SK-N-MC (cell line): Measurements from ENCODE around the gene CCDC17.

Experiments used
- EZH2 ChIP-seq: fragments of 200-600 bp; sonication (generic); IDR thresholded peaks from one replicate; pipeline ENCODE4 v1.6.1; 2017; ENCODE audit warnings: antibody characterized with exemption
- POLR2AphosphoS5 ChIP-seq: IDR thresholded peaks from 2 replicates; pipeline ENCODE4 v1.6.1; 2012; ENCODE audit warnings: mild to moderate bottlenecking, low read depth, low read length, borderline replicate concordance

DNA sequence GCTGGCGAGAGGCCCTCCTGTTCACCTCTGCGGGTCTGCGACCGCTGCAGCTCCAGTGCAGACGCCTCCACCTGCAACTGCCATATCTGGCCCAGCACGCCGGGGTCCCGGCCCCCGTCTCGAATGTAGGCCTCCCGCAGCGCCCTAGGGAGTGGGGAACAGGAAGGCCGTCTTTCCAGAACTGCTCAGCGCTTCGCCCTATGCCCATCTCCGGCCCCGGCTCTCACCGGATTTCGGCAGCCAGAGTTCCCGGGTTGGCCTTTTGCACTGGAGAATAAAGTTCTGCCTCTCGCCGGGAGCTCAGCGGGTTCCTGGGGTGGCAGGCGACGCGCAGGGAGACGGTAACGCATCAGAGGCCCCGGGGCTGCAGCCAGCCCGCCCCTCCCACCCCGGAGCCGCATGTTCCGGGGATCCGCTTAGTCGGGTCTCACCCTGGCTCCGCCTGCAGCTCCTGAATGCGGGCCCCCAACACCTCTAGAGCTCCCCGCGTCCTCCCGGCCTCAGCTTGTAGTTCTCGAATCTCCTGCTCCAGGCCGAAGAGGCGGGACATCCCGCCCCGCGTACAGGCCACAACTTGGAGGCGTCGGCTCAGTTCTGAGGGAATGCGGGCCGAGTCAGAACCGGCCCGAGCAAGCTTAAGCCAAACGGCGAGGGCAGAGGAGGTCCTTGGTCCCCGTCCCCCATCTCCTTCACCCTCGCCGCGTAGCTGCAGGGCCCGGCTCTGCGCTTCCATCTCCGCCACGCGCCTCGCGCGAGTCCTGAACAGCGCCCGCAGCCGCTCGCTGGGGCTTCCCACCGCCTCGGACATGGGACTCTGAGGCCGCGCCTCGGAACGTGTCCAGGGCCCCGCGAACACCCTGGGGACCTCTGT, 1.1 kb downstream of the CCDC17 start:
- no peak for TF ChIP-seq EZH2
- TF ChIP-seq POLR2AphosphoS5 = no peak
